Measurements from ENCODE around the gene LRG1.
"Not testable (repeated sequence)": the region's sequence is repeated elsewhere in the genome, so short reads cannot be mapped to it uniquely, and the experiment has no call there.

- TF ChIP-seq CTCF (IDR thresholded peaks at IDR 0.05; ENCODE audit: insufficient read depth, low read length); GABPA (IDR thresholded peaks at IDR 0.05; ENCODE audit: low read depth); POLR2AphosphoS5 (IDR thresholded peaks at IDR 0.05; ENCODE audit: low read depth); REST (IDR thresholded peaks at IDR 0.05; ENCODE audit: insufficient replicate concordance, low read depth); SPI1 (IDR thresholded peaks at IDR 0.05; ENCODE audit: borderline replicate concordance, low read depth): not testable (repeated sequence)
Measured at GRCh38 chr19:4562085-4562484, 22.2 kb upstream of the LRG1 start.
